ENCODE data around the gene TMEM183A.

TMEM183A gene

DNA sequence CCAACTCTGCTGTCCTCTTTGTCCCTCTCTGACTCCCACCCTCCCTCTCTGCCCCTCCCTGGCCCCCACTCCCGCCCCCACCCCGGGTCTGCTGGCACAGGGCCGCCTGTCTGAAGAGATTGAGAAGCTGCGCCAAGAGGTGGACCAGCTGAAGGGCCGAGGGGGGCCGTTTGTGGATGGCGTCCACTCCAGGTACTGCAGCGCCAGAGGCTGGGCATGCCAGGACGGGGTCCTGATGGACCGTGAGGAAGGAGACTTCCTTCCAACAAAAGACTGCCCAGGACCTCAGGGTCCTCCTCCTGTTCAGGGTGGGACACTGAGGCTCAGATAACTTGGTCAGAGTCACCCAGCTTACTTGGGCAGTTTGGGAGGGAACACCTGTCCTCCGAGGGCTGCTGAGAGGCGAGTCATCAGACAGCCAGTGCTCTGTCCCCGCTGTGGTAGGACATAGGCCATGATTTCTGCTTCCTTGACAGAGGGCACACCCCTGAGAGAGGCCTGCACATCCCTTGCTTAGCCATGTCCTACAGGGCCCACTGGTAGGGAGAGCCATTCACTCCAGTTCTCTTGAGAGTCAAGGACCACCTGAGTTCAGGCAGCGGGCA lies 42.5 kb downstream of the TMEM183A start:
- Histone ChIP-seq H4K20me1 (ENCODE audit: insufficient read depth, low read length) (no peaks in the 10 kb centered on the region), H3K9me2 (replicated peaks; ENCODE audit: insufficient read depth, low read length) (no peaks in the 10 kb centered on the region), H3K4me3 (ENCODE audit: low read length) (no peak overlapping the region), H3K36me3 (replicated peaks; ENCODE audit: insufficient read depth, low read length) (no peaks in the 10 kb centered on the region), H2AFZ (ENCODE audit: low read length) (no peak overlapping the region), H3K9ac (ENCODE audit: low read length) (no peak overlapping the region), H3F3A (ENCODE audit: insufficient read depth, low read length) (no peaks in the 10 kb centered on the region), H3K9me3 (replicated peaks; ENCODE audit: insufficient read depth, low read length) (no peaks in the 10 kb centered on the region), H3K79me2 (ENCODE audit: low read length) (no peaks in the 10 kb centered on the region), H3K4me1 (ENCODE audit: low read length) (no peaks in the 10 kb centered on the region), H3K4me2 (ENCODE audit: low read depth, low read length) (no peak overlapping the region), H3K27me3 (replicated peaks; ENCODE audit: insufficient read depth, low read length) (no peaks in the 10 kb centered on the region), H3K27ac (ENCODE audit: low read length) (no peak overlapping the region)
- DNase-seq, result no peak
- TF ChIP-seq EZH2 (optimal IDR thresholded peaks at IDR 0.05; ENCODE audit: low read depth, low read length) (no peak), EZH2phosphoT487 (IDR thresholded peaks at IDR 0.05; ENCODE audit: low read length) (no peak)
- TF ChIP-seq, protein P1, sequence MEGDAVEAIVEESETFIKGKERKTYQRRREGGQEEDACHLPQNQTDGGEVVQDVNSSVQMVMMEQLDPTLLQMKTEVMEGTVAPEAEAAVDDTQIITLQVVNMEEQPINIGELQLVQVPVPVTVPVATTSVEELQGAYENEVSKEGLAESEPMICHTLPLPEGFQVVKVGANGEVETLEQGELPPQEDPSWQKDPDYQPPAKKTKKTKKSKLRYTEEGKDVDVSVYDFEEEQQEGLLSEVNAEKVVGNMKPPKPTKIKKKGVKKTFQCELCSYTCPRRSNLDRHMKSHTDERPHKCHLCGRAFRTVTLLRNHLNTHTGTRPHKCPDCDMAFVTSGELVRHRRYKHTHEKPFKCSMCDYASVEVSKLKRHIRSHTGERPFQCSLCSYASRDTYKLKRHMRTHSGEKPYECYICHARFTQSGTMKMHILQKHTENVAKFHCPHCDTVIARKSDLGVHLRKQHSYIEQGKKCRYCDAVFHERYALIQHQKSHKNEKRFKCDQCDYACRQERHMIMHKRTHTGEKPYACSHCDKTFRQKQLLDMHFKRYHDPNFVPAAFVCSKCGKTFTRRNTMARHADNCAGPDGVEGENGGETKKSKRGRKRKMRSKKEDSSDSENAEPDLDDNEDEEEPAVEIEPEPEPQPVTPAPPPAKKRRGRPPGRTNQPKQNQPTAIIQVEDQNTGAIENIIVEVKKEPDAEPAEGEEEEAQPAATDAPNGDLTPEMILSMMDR (IDR thresholded peaks at IDR 0.05; ENCODE audit: low read length), result no peak

DNA sequence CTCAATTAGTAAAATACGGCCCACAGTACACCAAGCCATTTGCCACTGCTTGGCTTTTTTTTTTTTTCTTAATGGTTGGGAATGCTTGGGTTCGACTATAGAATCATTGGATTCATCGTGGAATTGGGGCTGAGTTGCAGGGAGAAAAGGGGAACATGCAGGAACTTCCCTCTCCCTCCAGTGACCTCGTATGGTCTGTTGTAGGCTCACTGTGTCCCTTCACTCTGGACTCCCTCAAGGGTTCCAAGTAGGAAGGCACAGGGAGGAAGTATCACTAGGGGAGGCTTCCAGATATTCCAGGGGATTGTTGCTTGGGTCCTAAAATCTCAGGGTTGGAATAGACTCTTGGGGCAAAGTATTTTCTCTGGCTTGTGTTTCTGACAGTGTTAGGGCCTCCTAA lies 43.7 kb downstream of the TMEM183A start:
- Histone ChIP-seq H4K20me1 (ENCODE audit: insufficient read depth, low read length) (no peaks in the 10 kb centered on the region), H3K36me3 (replicated peaks; ENCODE audit: insufficient read depth, low read length) (no peaks in the 10 kb centered on the region), H3K4me2 (ENCODE audit: low read depth, low read length) (no peak overlapping the region), H3K4me3 (ENCODE audit: low read length) (no peak overlapping the region), H3K9ac (ENCODE audit: low read length) (no peak overlapping the region), H3K27ac (ENCODE audit: low read length) (no peak overlapping the region), H2AFZ (ENCODE audit: low read length) (no peak overlapping the region), H3F3A (ENCODE audit: insufficient read depth, low read length) (no peaks in the 10 kb centered on the region), H3K9me2 (replicated peaks; ENCODE audit: insufficient read depth, low read length) (no peaks in the 10 kb centered on the region), H3K9me3 (replicated peaks; ENCODE audit: insufficient read depth, low read length) (no peaks in the 10 kb centered on the region), H3K4me1 (ENCODE audit: low read length) (no peaks in the 10 kb centered on the region), H3K79me2 (ENCODE audit: low read length) (no peaks in the 10 kb centered on the region), H3K27me3 (replicated peaks; ENCODE audit: insufficient read depth, low read length) (no peaks in the 10 kb centered on the region)
- no peak for TF ChIP-seq EZH2phosphoT487 (IDR thresholded peaks at IDR 0.05; ENCODE audit: low read length)
- TF ChIP-seq, protein P1 (IDR thresholded peaks at IDR 0.05; ENCODE audit: low read length), result no peak
- TF ChIP-seq EZH2 (optimal IDR thresholded peaks at IDR 0.05; ENCODE audit: low read depth, low read length), result no peak
- no peak for DNase-seq

DNA sequence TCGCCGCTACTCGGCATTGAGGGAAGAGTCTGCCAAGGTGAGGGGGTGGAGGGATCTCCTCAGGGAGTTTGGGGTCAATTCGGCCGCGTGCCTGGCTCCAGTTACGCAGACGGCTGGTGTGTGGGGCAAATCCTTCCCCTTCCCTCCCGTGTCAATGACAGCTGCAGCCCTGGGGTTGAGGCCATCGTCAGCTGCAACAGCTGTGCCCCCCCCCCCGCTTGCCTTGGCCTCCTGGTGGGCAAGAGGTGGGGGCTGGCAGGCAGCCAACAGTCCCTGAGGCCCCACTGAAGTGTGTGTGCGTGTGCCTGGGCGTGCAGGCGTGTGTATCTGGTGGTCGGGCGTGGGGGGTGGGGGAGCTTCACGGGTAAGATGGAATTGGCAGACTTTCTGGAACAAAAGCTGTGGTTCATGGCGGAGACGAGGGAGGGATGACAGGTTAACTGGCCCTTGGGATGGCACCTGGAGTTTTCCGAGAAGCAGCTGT lies 44.7 kb downstream of the TMEM183A start:
- Histone ChIP-seq H3K27me3 (replicated peaks; ENCODE audit: insufficient read depth, low read length) (no peaks in the 10 kb centered on the region), H3K4me2 (ENCODE audit: low read depth, low read length) (no peak overlapping the region), H3K36me3 (replicated peaks; ENCODE audit: insufficient read depth, low read length) (no peaks in the 10 kb centered on the region), H3K79me2 (ENCODE audit: low read length) (no peaks in the 10 kb centered on the region), H3K27ac (ENCODE audit: low read length) (no peak overlapping the region), H3K4me3 (ENCODE audit: low read length) (no peak overlapping the region), H3K9me3 (replicated peaks; ENCODE audit: insufficient read depth, low read length) (no peaks in the 10 kb centered on the region), H3K9me2 (replicated peaks; ENCODE audit: insufficient read depth, low read length) (no peaks in the 10 kb centered on the region), H2AFZ (ENCODE audit: low read length) (no peak overlapping the region), H3K4me1 (ENCODE audit: low read length) (no peaks in the 10 kb centered on the region), H3F3A (ENCODE audit: insufficient read depth, low read length) (no peaks in the 10 kb centered on the region), H3K9ac (ENCODE audit: low read length) (no peak overlapping the region), H4K20me1 (ENCODE audit: insufficient read depth, low read length) (no peaks in the 10 kb centered on the region)
- no peak for DNase-seq
- TF ChIP-seq EZH2phosphoT487 (IDR thresholded peaks at IDR 0.05; ENCODE audit: low read length) (no peak), EZH2 (optimal IDR thresholded peaks at IDR 0.05; ENCODE audit: low read depth, low read length) (no peak)
- TF ChIP-seq, protein P1 (IDR thresholded peaks at IDR 0.05; ENCODE audit: low read length), result no peak

Measured in MM.1S (cell line).